ENCODE results near the gene CDH4.

CDH4 gene

GRCh38 chr20:61861054-61861841, 609.2 kb downstream of the CDH4 start:
- DNase-seq: peak; percentile 59

GRCh38 chr20:61861858-61862257, 609.8 kb downstream of the CDH4 start:
- DNase-seq: no peak

GRCh38 chr20:61862881-61863280, 610.8 kb downstream of the CDH4 start:
- no peak for DNase-seq

- no peak for DNase-seq
These were observed 612.4 kb downstream of the CDH4 start for GRCh38 chr20:61864481-61864880.

- DNase-seq: no peak
These were observed 613.3 kb downstream of the CDH4 start for GRCh38 chr20:61865353-61865752.

- no peak for DNase-seq
These were observed 614.1 kb downstream of the CDH4 start for GRCh38 chr20:61866165-61866564.

- DNase-seq: no peak
These were observed 615.9 kb downstream of the CDH4 start for GRCh38 chr20:61868006-61868405.

GRCh38 chr20:61868466-61869090, 616.5 kb downstream of the CDH4 start:
- no peak for DNase-seq

- no peak for DNase-seq
These were observed 617.9 kb downstream of the CDH4 start for GRCh38 chr20:61869750-61870507.

- DNase-seq: no peak
These were observed 619.1 kb downstream of the CDH4 start for GRCh38 chr20:61871160-61871559.

GRCh38 chr20:61871913-61872312, 619.9 kb downstream of the CDH4 start:
- DNase-seq: no peak

- no peak for DNase-seq
These were observed 620.4 kb downstream of the CDH4 start for GRCh38 chr20:61872371-61872900.

- DNase-seq: no peak
These were observed 621.8 kb downstream of the CDH4 start for GRCh38 chr20:61873651-61874420.

GRCh38 chr20:61874421-61875068, 622.5 kb downstream of the CDH4 start:
- no peak for DNase-seq

GRCh38 chr20:61875221-61875885, 623.3 kb downstream of the CDH4 start:
- DNase-seq: no peak

- no peak for DNase-seq
These were observed 623.9 kb downstream of the CDH4 start for GRCh38 chr20:61875996-61876395.

- DNase-seq: no peak
These were observed 625.1 kb downstream of the CDH4 start for GRCh38 chr20:61876952-61877728.

GRCh38 chr20:61877776-61878477, 625.9 kb downstream of the CDH4 start:
- DNase-seq: no peak

GRCh38 chr20:61878478-61879302, 626.6 kb downstream of the CDH4 start:
- no peak for DNase-seq
